HepG2 (cell line): ENCODE data around the gene CEBPA. TPM values are rescaled to one million over a fixed set of nuclear protein-coding genes. Genes with fewer than 3 reads are reported as not detected.

ENCODE experiments used
- PAWR ChIP-seq: sonication (generic); formaldehyde crosslinking; IDR thresholded peaks from 2 replicates; pipeline ENCODE4 v1.4.0; 2020; ENCODE audit warnings: missing genetic modification reagents, mild to moderate bottlenecking, borderline replicate concordance
- RARG ChIP-seq: sonication (generic); formaldehyde crosslinking; IDR thresholded peaks from 2 replicates; pipeline ENCODE4 v1.4.0; 2020; ENCODE audit warnings: low read depth, mild to moderate bottlenecking, missing genetic modification reagents
- SCMH1 ChIP-seq: sonication (generic); formaldehyde crosslinking; IDR thresholded peaks from 2 replicates; pipeline ENCODE4 v1.9.0; 2021; ENCODE audit warnings: missing genetic modification reagents, mild to moderate bottlenecking, borderline replicate concordance
- TP53 ChIP-seq: sonication (generic); formaldehyde crosslinking; conservative IDR thresholded peaks from 2 replicates; pipeline ENCODE4 v1.4.0; 2020; ENCODE audit warnings: missing genetic modification reagents
- ZNF543 ChIP-seq: sonication (generic); formaldehyde crosslinking; IDR thresholded peaks from 2 replicates; pipeline ENCODE4 v1.4.0; 2020; ENCODE audit warnings: mild to moderate bottlenecking, missing genetic modification reagents
- ZNF850 ChIP-seq: sonication (generic); formaldehyde crosslinking; conservative IDR thresholded peaks from 2 replicates; pipeline ENCODE4 v1.9.0; 2021; ENCODE audit warnings: mild to moderate bottlenecking, missing genetic modification reagents
- polyA plus RNA-seq, 8 experiments: library from polyadenylated mRNA; depleted of rRNA in 3 of 8; stranded (reverse) in 7 of 8; unstranded in 1 of 8; fragments of >200 nt; fragmentation: Illumina TruSeq in 4 of 8; extraction: Trizol in 4 of 8; gene quantifications; 2 replicates each; pipeline versions ENCODE4 v1.2.1 to v1.2.3, GENCODE V29; 2011 to 2016; ENCODE audit warnings: low read depth in 4 of 8, missing spikeins in 1 of 8, mixed read lengths in 1 of 8; ENCODE audit not compliant: insufficient read depth in 1 of 8
- total RNA-seq, 5 experiments: library from RNA; depleted of rRNA; stranded (reverse); fragments of >200 nt; fragmentation: Illumina TruSeq; extraction: Trizol; gene quantifications; 2 replicates each; pipeline ENCODE4 v1.2.3, GENCODE V29; 2016; ENCODE audit warnings: low read depth in 1 of 5
- TF ChIP-seq, protein P1 (sequence below): sonication (generic); formaldehyde crosslinking; IDR thresholded peaks from one replicate; pipeline ENCODE4 v1.5.1; 2020; ENCODE audit warnings: mild to moderate bottlenecking, missing genetic modification reagents; ENCODE audit errors: not compliant biosample characterization
- TF ChIP-seq, protein P2 (sequence below): sonication (generic); formaldehyde crosslinking; IDR thresholded peaks from 2 replicates; pipeline ENCODE4 v1.4.0; 2020; ENCODE audit warnings: mild to moderate bottlenecking, missing genetic modification reagents
- TF ChIP-seq, protein P3 (sequence below): sonication (generic); formaldehyde crosslinking; IDR thresholded peaks from 2 replicates; pipeline ENCODE4 v1.5.0; 2020; ENCODE audit warnings: mild to moderate bottlenecking, missing genetic modification reagents
- TF ChIP-seq, protein P4 (sequence below): sonication (generic); formaldehyde crosslinking; conservative IDR thresholded peaks from 2 replicates; pipeline ENCODE4 v1.4.0; 2020; ENCODE audit warnings: missing genetic modification reagents
- TF ChIP-seq, protein P5 (sequence below): sonication (generic); formaldehyde crosslinking; IDR thresholded peaks from 2 replicates; pipeline ENCODE4 v1.5.1; 2020; ENCODE audit warnings: mild to moderate bottlenecking, missing genetic modification reagents, moderate library complexity
- TF ChIP-seq, protein P6 (sequence below): fragments of 450-650 bp; IDR thresholded peaks from 2 replicates; pipeline ENCODE4 v1.6.1; 2017

Gene CEBPA
- total and polyA plus RNA-seq, 2 of the 13 experiments (the other 11 are each of a cell fraction or from before 2014, with no cell fraction given), result 24.8 to 103 TPM

DNA sequence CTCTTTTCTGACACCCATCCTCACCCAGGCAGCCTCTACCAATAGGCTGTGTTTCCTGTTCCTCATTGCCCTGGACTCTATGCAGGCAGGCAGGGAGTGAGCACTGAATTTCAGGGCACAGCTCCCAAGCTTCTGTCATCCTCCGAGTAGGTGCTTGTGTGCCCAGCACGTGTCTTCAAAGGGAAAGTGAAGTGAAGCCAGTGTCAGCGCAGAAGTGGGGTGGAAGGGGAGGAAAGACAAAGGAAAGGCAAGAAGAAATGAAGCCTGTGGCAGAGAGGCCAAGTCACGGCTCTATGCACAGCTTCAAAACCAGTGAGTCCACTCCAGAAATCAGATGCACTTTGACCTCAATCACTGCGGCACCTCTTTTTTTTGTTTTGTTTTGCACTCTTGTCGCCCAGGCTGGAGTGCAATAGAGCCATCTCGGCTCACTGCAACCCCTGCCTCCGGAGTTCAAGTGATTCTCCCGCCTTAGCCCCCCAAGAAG, 16.9 kb downstream of the CEBPA start (continued):
- TF ChIP-seq, protein P1, sequence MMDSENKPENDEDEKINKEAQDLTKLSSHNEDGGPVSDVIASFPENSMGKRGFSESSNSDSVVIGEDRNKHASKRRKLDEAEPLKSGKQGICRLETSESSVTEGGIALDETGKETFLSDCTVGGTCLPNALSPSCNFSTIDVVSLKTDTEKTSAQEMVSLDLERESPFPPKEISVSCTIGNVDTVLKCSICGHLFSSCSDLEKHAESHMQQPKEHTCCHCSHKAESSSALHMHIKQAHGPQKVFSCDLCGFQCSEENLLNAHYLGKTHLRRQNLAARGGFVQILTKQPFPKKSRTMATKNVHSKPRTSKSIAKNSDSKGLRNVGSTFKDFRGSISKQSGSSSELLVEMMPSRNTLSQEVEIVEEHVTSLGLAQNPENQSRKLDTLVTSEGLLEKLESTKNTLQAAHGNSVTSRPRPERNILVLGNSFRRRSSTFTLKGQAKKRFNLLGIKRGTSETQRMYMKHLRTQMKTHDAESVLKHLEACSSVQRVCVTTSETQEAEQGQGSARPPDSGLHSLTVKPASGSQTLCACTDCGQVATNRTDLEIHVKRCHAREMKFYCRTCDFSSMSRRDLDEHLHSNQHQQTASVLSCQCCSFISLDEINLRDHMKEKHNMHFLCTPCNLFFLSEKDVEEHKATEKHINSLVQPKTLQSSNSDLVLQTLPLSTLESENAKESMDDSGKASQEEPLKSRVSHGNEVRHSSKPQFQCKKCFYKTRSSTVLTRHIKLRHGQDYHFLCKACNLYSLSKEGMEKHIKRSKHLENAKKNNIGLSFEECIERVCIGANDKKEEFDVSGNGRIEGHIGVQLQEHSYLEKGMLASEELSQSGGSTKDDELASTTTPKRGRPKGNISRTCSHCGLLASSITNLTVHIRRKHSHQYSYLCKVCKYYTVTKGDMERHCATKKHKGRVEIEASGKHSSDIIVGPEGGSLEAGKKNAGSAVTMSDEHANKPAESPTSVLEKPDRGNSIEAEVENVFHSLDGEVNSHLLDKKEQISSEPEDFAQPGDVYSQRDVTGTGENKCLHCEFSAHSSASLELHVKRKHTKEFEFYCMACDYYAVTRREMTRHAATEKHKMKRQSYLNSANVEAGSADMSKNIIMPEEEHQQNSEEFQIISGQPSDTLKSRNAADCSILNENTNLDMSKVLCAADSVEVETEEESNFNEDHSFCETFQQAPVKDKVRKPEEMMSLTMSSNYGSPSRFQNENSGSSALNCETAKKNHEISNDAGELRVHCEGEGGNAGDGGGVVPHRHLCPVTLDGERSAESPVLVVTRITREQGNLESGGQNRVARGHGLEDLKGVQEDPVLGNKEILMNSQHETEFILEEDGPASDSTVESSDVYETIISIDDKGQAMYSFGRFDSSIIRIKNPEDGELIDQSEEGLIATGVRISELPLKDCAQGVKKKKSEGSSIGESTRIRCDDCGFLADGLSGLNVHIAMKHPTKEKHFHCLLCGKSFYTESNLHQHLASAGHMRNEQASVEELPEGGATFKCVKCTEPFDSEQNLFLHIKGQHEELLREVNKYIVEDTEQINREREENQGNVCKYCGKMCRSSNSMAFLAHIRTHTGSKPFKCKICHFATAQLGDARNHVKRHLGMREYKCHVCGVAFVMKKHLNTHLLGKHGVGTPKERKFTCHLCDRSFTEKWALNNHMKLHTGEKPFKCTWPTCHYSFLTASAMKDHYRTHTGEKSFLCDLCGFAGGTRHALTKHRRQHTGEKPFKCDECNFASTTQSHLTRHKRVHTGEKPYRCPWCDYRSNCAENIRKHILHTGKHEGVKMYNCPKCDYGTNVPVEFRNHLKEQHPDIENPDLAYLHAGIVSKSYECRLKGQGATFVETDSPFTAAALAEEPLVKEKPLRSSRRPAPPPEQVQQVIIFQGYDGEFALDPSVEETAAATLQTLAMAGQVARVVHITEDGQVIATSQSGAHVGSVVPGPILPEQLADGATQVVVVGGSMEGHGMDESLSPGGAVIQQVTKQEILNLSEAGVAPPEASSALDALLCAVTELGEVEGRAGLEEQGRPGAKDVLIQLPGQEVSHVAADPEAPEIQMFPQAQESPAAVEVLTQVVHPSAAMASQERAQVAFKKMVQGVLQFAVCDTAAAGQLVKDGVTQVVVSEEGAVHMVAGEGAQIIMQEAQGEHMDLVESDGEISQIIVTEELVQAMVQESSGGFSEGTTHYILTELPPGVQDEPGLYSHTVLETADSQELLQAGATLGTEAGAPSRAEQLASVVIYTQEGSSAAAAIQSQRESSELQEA, result no peak
- TF ChIP-seq, protein P2, sequence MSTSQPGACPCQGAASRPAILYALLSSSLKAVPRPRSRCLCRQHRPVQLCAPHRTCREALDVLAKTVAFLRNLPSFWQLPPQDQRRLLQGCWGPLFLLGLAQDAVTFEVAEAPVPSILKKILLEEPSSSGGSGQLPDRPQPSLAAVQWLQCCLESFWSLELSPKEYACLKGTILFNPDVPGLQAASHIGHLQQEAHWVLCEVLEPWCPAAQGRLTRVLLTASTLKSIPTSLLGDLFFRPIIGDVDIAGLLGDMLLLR, result 0 out of 2 replicates have a peak, but pooled peaks have one; percentile 23
- TF ChIP-seq, protein P3, sequence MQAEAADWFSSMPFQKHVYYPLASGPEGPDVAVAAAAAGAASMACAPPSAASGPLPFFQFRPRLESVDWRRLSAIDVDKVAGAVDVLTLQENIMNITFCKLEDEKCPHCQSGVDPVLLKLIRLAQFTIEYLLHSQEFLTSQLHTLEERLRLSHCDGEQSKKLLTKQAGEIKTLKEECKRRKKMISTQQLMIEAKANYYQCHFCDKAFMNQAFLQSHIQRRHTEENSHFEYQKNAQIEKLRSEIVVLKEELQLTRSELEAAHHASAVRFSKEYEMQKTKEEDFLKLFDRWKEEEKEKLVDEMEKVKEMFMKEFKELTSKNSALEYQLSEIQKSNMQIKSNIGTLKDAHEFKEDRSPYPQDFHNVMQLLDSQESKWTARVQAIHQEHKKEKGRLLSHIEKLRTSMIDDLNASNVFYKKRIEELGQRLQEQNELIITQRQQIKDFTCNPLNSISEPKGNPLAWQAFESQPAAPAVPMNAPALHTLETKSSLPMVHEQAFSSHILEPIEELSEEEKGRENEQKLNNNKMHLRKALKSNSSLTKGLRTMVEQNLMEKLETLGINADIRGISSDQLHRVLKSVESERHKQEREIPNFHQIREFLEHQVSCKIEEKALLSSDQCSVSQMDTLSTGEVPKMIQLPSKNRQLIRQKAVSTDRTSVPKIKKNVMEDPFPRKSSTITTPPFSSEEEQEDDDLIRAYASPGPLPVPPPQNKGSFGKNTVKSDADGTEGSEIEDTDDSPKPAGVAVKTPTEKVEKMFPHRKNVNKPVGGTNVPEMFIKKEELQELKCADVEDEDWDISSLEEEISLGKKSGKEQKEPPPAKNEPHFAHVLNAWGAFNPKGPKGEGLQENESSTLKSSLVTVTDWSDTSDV (CRISPR knock-in tag), result 0 out of 2 replicates have a peak, but pooled peaks have one; percentile 38
- TF ChIP-seq, protein P4, sequence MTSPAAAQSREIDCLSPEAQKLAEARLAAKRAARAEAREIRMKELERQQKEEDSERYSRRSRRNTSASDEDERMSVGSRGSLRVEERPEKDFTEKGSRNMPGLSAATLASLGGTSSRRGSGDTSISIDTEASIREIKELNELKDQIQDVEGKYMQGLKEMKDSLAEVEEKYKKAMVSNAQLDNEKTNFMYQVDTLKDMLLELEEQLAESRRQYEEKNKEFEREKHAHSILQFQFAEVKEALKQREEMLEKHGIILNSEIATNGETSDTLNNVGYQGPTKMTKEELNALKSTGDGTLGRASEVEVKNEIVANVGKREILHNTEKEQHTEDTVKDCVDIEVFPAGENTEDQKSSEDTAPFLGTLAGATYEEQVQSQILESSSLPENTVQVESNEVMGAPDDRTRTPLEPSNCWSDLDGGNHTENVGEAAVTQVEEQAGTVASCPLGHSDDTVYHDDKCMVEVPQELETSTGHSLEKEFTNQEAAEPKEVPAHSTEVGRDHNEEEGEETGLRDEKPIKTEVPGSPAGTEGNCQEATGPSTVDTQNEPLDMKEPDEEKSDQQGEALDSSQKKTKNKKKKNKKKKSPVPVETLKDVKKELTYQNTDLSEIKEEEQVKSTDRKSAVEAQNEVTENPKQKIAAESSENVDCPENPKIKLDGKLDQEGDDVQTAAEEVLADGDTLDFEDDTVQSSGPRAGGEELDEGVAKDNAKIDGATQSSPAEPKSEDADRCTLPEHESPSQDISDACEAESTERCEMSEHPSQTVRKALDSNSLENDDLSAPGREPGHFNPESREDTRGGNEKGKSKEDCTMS (CRISPR knock-in tag), result no peak
- no peak for TF ChIP-seq PAWR
- no peak for TF ChIP-seq RARG
- TF ChIP-seq, protein P5, sequence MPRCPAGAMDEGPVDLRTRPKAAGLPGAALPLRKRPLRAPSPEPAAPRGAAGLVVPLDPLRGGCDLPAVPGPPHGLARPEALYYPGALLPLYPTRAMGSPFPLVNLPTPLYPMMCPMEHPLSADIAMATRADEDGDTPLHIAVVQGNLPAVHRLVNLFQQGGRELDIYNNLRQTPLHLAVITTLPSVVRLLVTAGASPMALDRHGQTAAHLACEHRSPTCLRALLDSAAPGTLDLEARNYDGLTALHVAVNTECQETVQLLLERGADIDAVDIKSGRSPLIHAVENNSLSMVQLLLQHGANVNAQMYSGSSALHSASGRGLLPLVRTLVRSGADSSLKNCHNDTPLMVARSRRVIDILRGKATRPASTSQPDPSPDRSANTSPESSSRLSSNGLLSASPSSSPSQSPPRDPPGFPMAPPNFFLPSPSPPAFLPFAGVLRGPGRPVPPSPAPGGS (CRISPR knock-in tag), result no peak
- TF ChIP-seq, protein P6, sequence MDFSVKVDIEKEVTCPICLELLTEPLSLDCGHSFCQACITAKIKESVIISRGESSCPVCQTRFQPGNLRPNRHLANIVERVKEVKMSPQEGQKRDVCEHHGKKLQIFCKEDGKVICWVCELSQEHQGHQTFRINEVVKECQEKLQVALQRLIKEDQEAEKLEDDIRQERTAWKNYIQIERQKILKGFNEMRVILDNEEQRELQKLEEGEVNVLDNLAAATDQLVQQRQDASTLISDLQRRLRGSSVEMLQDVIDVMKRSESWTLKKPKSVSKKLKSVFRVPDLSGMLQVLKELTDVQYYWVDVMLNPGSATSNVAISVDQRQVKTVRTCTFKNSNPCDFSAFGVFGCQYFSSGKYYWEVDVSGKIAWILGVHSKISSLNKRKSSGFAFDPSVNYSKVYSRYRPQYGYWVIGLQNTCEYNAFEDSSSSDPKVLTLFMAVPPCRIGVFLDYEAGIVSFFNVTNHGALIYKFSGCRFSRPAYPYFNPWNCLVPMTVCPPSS, result no peak
- no peak for TF ChIP-seq TP53
- TF ChIP-seq ZNF850 (CRISPR knock-in tag), result no peak
- TF ChIP-seq SCMH1, result no peak
- no peak for TF ChIP-seq ZNF543 (CRISPR knock-in tag)
